IMR-90 (cell line): ENCODE measurements around the gene ACTR10. TPM values are rescaled to one million over a fixed set of nuclear protein-coding genes. Genes with fewer than 3 reads are reported as not detected.

Source experiments
- ATAC-seq: fragments of 200-7000 bp; cut with Tn5 transposase; 2 replicates; pipeline ENCODE4 v1.9.1; 2020; ENCODE audit warnings: low read depth, mild to moderate bottlenecking, moderate library complexity
- BruUV-seq: library from RNA; stranded (reverse); fragments of 400-500 nt; replicated peaks from 2 replicates; lab custom pipeline; 2021; lab: Mats Ljungman, UMichigan
- CTCF ChIA-PET: fragments of 300-600 bp; formaldehyde crosslinking; extraction: SDS; loops from one replicate; lab custom pipeline; 2021; ENCODE audit warnings: antibody characterized with exemption; lab: Yijun Ruan, JAX
- POLR2A ChIA-PET: fragments of 300-600 bp; sonication (Branson Sonifier 250); formaldehyde crosslinking; loops from one replicate; lab custom pipeline; 2022; ENCODE audit warnings: antibody characterized with exemption; ENCODE audit not compliant: unreplicated experiment; lab: Charles Lee
- DNase-seq: peaks from one replicate; pipeline ENCODE4 v3.0.0; 2013
- H2AFZ ChIP-seq: replicated peaks from 2 replicates; pipeline ENCODE3; 2013; ENCODE audit warnings: low read length, mild to moderate bottlenecking; ENCODE audit not compliant: poor library complexity
- H2AK5ac ChIP-seq: 2 replicates; pipeline ENCODE4 v1.6.1; 2013; ENCODE audit warnings: low read depth, low read length, inconsistent platforms
- H2AK9ac ChIP-seq: replicated peaks from 2 replicates; pipeline ENCODE3; 2013; ENCODE audit warnings: mild to moderate bottlenecking, low read depth, low read length, moderate library complexity; ENCODE audit not compliant: poor library complexity
- H2BK120ac ChIP-seq: 2 replicates; pipeline ENCODE4 v1.6.1; 2013; ENCODE audit warnings: low read depth, low read length, inconsistent platforms
- H2BK15ac ChIP-seq: 3 replicates; pipeline ENCODE4 v1.6.1; 2013; ENCODE audit warnings: low read depth, low read length, inconsistent platforms
- H2BK20ac ChIP-seq: 2 replicates; pipeline ENCODE4 v1.6.1; 2013; ENCODE audit warnings: low read depth, mild to moderate bottlenecking, inconsistent platforms, low read length, moderate library complexity
- H2BK5ac ChIP-seq: 2 replicates; pipeline ENCODE4 v1.6.1; 2013; ENCODE audit warnings: mild to moderate bottlenecking, low read depth, low read length, inconsistent platforms; ENCODE audit not compliant: poor library complexity, severe bottlenecking
- H3K14ac ChIP-seq: replicated peaks from 2 replicates; pipeline ENCODE4 v1.6.1; 2013; ENCODE audit warnings: low read depth, low read length, inconsistent platforms
- H3K18ac ChIP-seq: 2 replicates; pipeline ENCODE4 v1.6.1; 2013; ENCODE audit warnings: low read depth, low read length, control low read depth
- H3K23ac ChIP-seq: 2 replicates; pipeline ENCODE4 v1.6.1; 2013; ENCODE audit warnings: low read depth, low read length, inconsistent platforms
- H3K27ac ChIP-seq: 2 replicates; pipeline ENCODE4 v1.5.1; 2013; ENCODE audit warnings: mild to moderate bottlenecking, control low read depth, low read length; ENCODE audit not compliant: insufficient read depth
- H3K27me3 ChIP-seq: 2 replicates; pipeline ENCODE4 v1.6.1; 2013; ENCODE audit warnings: low read length; ENCODE audit not compliant: control insufficient read depth, insufficient read depth
- H3K36me3 ChIP-seq: 2 replicates; pipeline ENCODE4 v1.6.1; 2013; ENCODE audit warnings: low read length, mixed read lengths; ENCODE audit not compliant: control insufficient read depth, insufficient read depth
- H3K4ac ChIP-seq: 2 replicates; pipeline ENCODE4 v1.6.1; 2013; ENCODE audit warnings: low read depth, low read length, inconsistent platforms
- H3K4me1 ChIP-seq: 2 replicates; pipeline ENCODE4 v1.6.1; 2013; ENCODE audit warnings: low read length, mixed read lengths; ENCODE audit not compliant: control insufficient read depth, insufficient read depth
- H3K4me2 ChIP-seq: 2 replicates; pipeline ENCODE4 v1.6.1; 2013; ENCODE audit warnings: low read depth, mild to moderate bottlenecking, control low read depth, low read length, moderate library complexity
- H3K4me3 ChIP-seq: 2 replicates; pipeline ENCODE4 v1.5.1; 2013; ENCODE audit warnings: low read depth, mild to moderate bottlenecking, control low read depth, low read length, moderate library complexity; ENCODE audit not compliant: insufficient read depth
- H3K56ac ChIP-seq: 2 replicates; pipeline ENCODE4 v1.6.1; 2013; ENCODE audit warnings: low read length, inconsistent platforms; ENCODE audit not compliant: insufficient read depth; ENCODE audit errors: extremely low read depth
- H3K79me1 ChIP-seq, 2 experiments: 2 replicates each; pipeline ENCODE4 v1.6.1; 2013; ENCODE audit warnings: low read length in 2 of 2, inconsistent platforms in 1 of 2, low read depth in 1 of 2
- H3K9ac ChIP-seq: 2 replicates; pipeline ENCODE4 v1.6.1; 2013; ENCODE audit warnings: low read depth, low read length, control low read depth
- H3K9me1 ChIP-seq: 2 replicates; pipeline ENCODE4 v1.6.1; 2013; ENCODE audit warnings: low read length, inconsistent platforms; ENCODE audit not compliant: insufficient read depth
- H3K9me3 ChIP-seq: 2 replicates; pipeline ENCODE4 v1.6.1; 2013; ENCODE audit warnings: low read length; ENCODE audit not compliant: control insufficient read depth, insufficient read depth
- H4K20me1 ChIP-seq: 2 replicates; pipeline ENCODE4 v1.6.1; 2013; ENCODE audit warnings: low read length, inconsistent platforms; ENCODE audit not compliant: insufficient read depth
- H4K5ac ChIP-seq: 2 replicates; pipeline ENCODE4 v1.6.1; 2013; ENCODE audit warnings: mild to moderate bottlenecking, low read depth, low read length, control low read depth
- H4K8ac ChIP-seq, 2 experiments: 2 replicates each; pipeline ENCODE4 v1.6.1; 2013; ENCODE audit warnings: low read depth in 2 of 2, low read length in 2 of 2, control low read depth in 1 of 2, inconsistent platforms in 1 of 2
- H4K91ac ChIP-seq: 2 replicates; pipeline ENCODE4 v1.6.1; 2013; ENCODE audit warnings: low read depth, low read length, inconsistent platforms; ENCODE audit not compliant: insufficient read depth
- CEBPB ChIP-seq: IDR thresholded peaks from 2 replicates; pipeline ENCODE4 v1.6.1; 2012; ENCODE audit warnings: low read depth, low read length, improper control_type of control experiment
- CHD1 ChIP-seq: IDR thresholded peaks from 2 replicates; pipeline ENCODE4 v1.6.1; 2012; ENCODE audit warnings: low read depth, low read length, improper control_type of control experiment
- CTCF ChIP-seq: conservative IDR thresholded peaks from 2 replicates; pipeline ENCODE4 v1.5.1; 2012; ENCODE audit warnings: mild to moderate bottlenecking, low read depth, low read length, improper control_type of control experiment
- ELK1 ChIP-seq: fragments of 150-350 bp; IDR thresholded peaks from 2 replicates; pipeline ENCODE4 v1.6.1; 2016; ENCODE audit warnings: low read depth, mild to moderate bottlenecking, low read length, moderate library complexity, borderline replicate concordance
- FOS ChIP-seq: fragments of 150-350 bp; IDR thresholded peaks from 2 replicates; pipeline ENCODE4 v1.6.1; 2016; ENCODE audit warnings: low read depth, low read length
- MAFK ChIP-seq: IDR thresholded peaks from 2 replicates; pipeline ENCODE4 v1.6.1; 2012; ENCODE audit warnings: low read depth, low read length, improper control_type of control experiment
- MAZ ChIP-seq: IDR thresholded peaks from 2 replicates; pipeline ENCODE4 v1.6.1; 2012; ENCODE audit warnings: low read depth, mild to moderate bottlenecking, low read length, improper control_type of control experiment, moderate library complexity, borderline replicate concordance
- MXI1 ChIP-seq: IDR thresholded peaks from 2 replicates; pipeline ENCODE4 v1.6.1; 2012; ENCODE audit warnings: low read depth, mild to moderate bottlenecking, low read length, moderate library complexity, borderline replicate concordance
- NFE2L2 ChIP-seq: fragments of 150-350 bp; IDR thresholded peaks from 2 replicates; pipeline ENCODE4 v1.6.1; 2016; ENCODE audit warnings: low read depth, mild to moderate bottlenecking, low read length
- POLR2A ChIP-seq: IDR thresholded peaks from 2 replicates; pipeline ENCODE4 v1.6.1; 2012; ENCODE audit warnings: mild to moderate bottlenecking, low read depth, low read length
- RCOR1 ChIP-seq: IDR thresholded peaks from 2 replicates; pipeline ENCODE4 v1.6.1; 2012; ENCODE audit warnings: mild to moderate bottlenecking, low read length, improper control_type of control experiment; ENCODE audit not compliant: insufficient replicate concordance
- RFX5 ChIP-seq: IDR thresholded peaks from 2 replicates; pipeline ENCODE4 v1.8.0; 2012; ENCODE audit warnings: low read depth, mild to moderate bottlenecking, low read length, moderate library complexity
- SMC3 ChIP-seq: fragments of 150-350 bp; IDR thresholded peaks from 2 replicates; pipeline ENCODE4 v1.6.1; 2016; ENCODE audit warnings: low read depth, mild to moderate bottlenecking, antibody characterized with exemption, low read length, moderate library complexity
- USF2 ChIP-seq: fragments of 150-350 bp; IDR thresholded peaks from 2 replicates; pipeline ENCODE4 v1.6.1; 2017; ENCODE audit warnings: mild to moderate bottlenecking, antibody characterized with exemption, low read length, low read depth
- WGBS, 2 experiments: methylation state at CpG; one replicate each; pipeline versions ENCODE4 v1.1.5 to v1.1.7; 2013; ENCODE audit warnings: missing lambda C conversion rate in 2 of 2; ENCODE audit not compliant: insufficient read length in 1 of 2; ENCODE audit errors: extremely low coverage in 2 of 2; 5-methylcytosine and 5-hydroxymethylcytosine counted together
- dilution Hi-C: fragments of 300-500 bp; cut with HindIII; formaldehyde crosslinking; loops from one replicate; pipeline ENCODE4 v1.14.3; 2018; ENCODE audit warnings: low sequenced_read_pairs; ENCODE audit not compliant: unreplicated experiment
- in situ Hi-C: fragments of 300-500 bp; cut with MboI; formaldehyde crosslinking; loops from 3 replicates; pipeline ENCODE4 v1.14.3; 2019; ENCODE audit warnings: low sequenced_read_pairs, inconsistent platforms, mixed read lengths
- intact Hi-C: fragments of 100-400 bp; cut with micrococcal nuclease; formaldehyde crosslinking; loops from 2 replicates; pipeline ENCODE4 v1.10.0; 2022
- polyA plus RNA-seq, 3 experiments: library from polyadenylated mRNA; depleted of rRNA; stranded (reverse); fragments of >200 nt; gene quantifications; 2 replicates each; pipeline ENCODE4 v1.2.3, GENCODE V29; 2012; ENCODE audit warnings: low replicate concordance in 1 of 3
- total RNA-seq: library from RNA; depleted of rRNA; stranded (reverse); fragments of >200 nt; gene quantifications from 2 replicates; pipeline ENCODE4 v1.2.3, GENCODE V29; 2012

ACTR10 gene
- total and polyA plus RNA-seq, 2 of the 4 experiments (the other 2 are of a cell fraction), result 71.0 to 71.7 TPM

- Histone ChIP-seq H2BK15ac (no peak overlapping the region), H2AK9ac (no peak overlapping the region), H3K18ac (no peak overlapping the region), H4K8ac (no peak overlapping the region), H3K27ac (no peak overlapping the region), H2BK20ac (no peak overlapping the region), H4K5ac (no peak overlapping the region), H3K23ac (no peak overlapping the region), H3K79me1 (no peaks in the 10 kb centered on the region), H3K4me3 (no peak overlapping the region), H3K4me2 (no peak overlapping the region), H2BK120ac (no peak overlapping the region), H4K91ac (no peak overlapping the region), H3K4ac (no peak overlapping the region), H3K9ac (no peak overlapping the region), H4K20me1 (no peaks in the 10 kb centered on the region), H3K27me3 (no peaks in the 10 kb centered on the region), H2BK5ac (no peak overlapping the region), H3K9me1 (no peaks in the 10 kb centered on the region), H2AFZ (no peak overlapping the region), H3K9me3 (no peaks in the 10 kb centered on the region), H2AK5ac (no peak overlapping the region), H3K56ac (no peak overlapping the region), H3K36me3 (peaks cover 18% of the 10 kb centered on the region), H3K14ac (no peak overlapping the region), H3K4me1 (peaks cover 3% of the 10 kb centered on the region; the same call in 1 of the 2 replicates)
- no peak for ATAC-seq
- dilution Hi-C loops (no loop called here), in situ Hi-C loops (no loop called here), intact Hi-C loops (loop anchor here (10.0 kb wide), 1 partner anchor 1279 kb away; no protein-coding TSS in a partner anchor)
- BruUV-seq, result no TSS peak
- WGBS, 2 experiments, result no CpG with 5 or more reads among the region's 2 CpGs
- no peak for TF ChIP-seq RCOR1
- no peak for TF ChIP-seq POLR2A
- TF ChIP-seq MAFK, result no peak
- TF ChIP-seq MAZ, result no peak
- TF ChIP-seq CEBPB, result no peak
- TF ChIP-seq FOS, result no peak
- TF ChIP-seq MXI1, result no peak
- no peak for TF ChIP-seq CHD1
- TF ChIP-seq RFX5, result no peak
- TF ChIP-seq SMC3, result no peak
- TF ChIP-seq NFE2L2, result no peak
- no peak for TF ChIP-seq ELK1
- no peak for TF ChIP-seq USF2
- TF ChIP-seq CTCF, result no peak
- CTCF ChIA-PET, result interaction anchor here (1.0 kb wide), 1 partner anchor 107 kb away, joined by 3 read pairs; no protein-coding TSS in a partner anchor
- POLR2A ChIA-PET, result no interaction called here
- DNase-seq, result no peak
These were observed 15.4 kb downstream of the ACTR10 start for GRCh38 chr14:58215191-58215914.
